Calu3 (cell line): ENCODE measurements around the gene MID1. TPM values are rescaled to one million over a fixed set of nuclear protein-coding genes. Genes with fewer than 3 reads are reported as not detected.

Experiments used
- BruUV-seq: library from RNA; stranded (reverse); fragments of 400-500 nt; replicated peaks from 2 replicates; lab custom pipeline; 2021; lab: Mats Ljungman, UMichigan
- CTCF ChIA-PET: fragments of 300-600 bp; sonication (Branson Sonifier 250); formaldehyde crosslinking; loops from one replicate; lab custom pipeline; 2022; ENCODE audit warnings: antibody characterized with exemption; lab: Charles Lee
- DNase-seq: peaks from one replicate; pipeline ENCODE4 v3.0.0; 2022
- H3K27ac Mint-ChIP-seq: one replicate; pipeline ENCODE4 v1.8.0; 2022; ENCODE audit warnings: mixed read lengths; ENCODE audit not compliant: unreplicated experiment
- H3K27me3 Mint-ChIP-seq: one replicate; pipeline ENCODE4 v1.8.0; 2022; ENCODE audit warnings: mixed read lengths; ENCODE audit not compliant: unreplicated experiment
- H3K36me3 Mint-ChIP-seq: one replicate; pipeline ENCODE4 v1.8.0; 2022; ENCODE audit warnings: mild to moderate bottlenecking, moderate library complexity, mixed read lengths; ENCODE audit not compliant: insufficient read depth, unreplicated experiment
- H3K4me1 Mint-ChIP-seq: one replicate; pipeline ENCODE4 v1.8.0; 2022; ENCODE audit warnings: mild to moderate bottlenecking, low read depth, mixed read lengths; ENCODE audit not compliant: unreplicated experiment
- H3K4me3 Mint-ChIP-seq: one replicate; pipeline ENCODE4 v1.8.0; 2022; ENCODE audit warnings: mild to moderate bottlenecking, low read depth, moderate library complexity, mixed read lengths; ENCODE audit not compliant: unreplicated experiment
- H3K9me3 Mint-ChIP-seq: one replicate; pipeline ENCODE4 v1.8.0; 2022; ENCODE audit warnings: low read depth, mixed read lengths; ENCODE audit not compliant: unreplicated experiment
- intact Hi-C: fragments of 100-400 bp; cut with micrococcal nuclease; formaldehyde crosslinking; loops from one replicate; pipeline ENCODE4 v1.10.0; 2022; ENCODE audit not compliant: unreplicated experiment
- total RNA-seq: library from RNA; stranded (reverse); gene quantifications from 2 replicates; pipeline ENCODE4 v1.2.3, GENCODE V29; 2022
- TF ChIP-seq, protein P1 (sequence below): fragments of 200-600 bp; IDR thresholded peaks from one replicate; pipeline ENCODE4 v1.8.0; 2022; ENCODE audit warnings: antibody characterized with exemption; ENCODE audit not compliant: unreplicated experiment

The MID1 gene
- total RNA-seq, 1 experiment from 2014 or later: 85.6 TPM

DNA sequence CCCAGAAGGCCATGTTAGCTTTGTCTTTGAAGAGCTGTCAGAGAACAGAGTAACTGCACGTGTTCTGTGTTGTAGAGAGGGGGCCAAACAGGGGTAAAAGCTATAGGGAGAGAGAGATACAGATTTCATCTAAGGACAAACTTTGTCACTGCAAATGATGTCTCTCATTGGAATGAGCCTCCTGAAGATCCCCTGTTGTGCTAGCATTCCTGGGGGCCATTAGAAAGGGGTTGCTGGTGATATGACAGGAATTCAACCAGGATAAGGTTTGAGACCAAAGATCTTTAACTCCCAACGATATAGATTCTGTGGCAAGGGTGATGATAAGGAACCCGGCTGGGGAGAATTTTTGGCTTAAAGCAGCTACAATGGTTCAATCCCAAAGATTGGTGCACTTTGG, 16.8 kb downstream of the MID1 start:
- Mint-ChIP-seq H3K27me3 (no peaks in the 10 kb centered on the region), H3K27ac (peak overlapping the region; percentile 72), H3K36me3 (peaks cover 5% of the 10 kb centered on the region), H3K4me1 (peaks cover 25% of the 10 kb centered on the region), H3K9me3 (no peaks in the 10 kb centered on the region), H3K4me3 (no peak overlapping the region)
- CTCF ChIA-PET: interaction anchor here (1.7 kb wide), 1 partner anchor 16 kb away, joined by 7 read pairs; the partner anchor contains the start of gene MID1
- TF ChIP-seq, protein P1, sequence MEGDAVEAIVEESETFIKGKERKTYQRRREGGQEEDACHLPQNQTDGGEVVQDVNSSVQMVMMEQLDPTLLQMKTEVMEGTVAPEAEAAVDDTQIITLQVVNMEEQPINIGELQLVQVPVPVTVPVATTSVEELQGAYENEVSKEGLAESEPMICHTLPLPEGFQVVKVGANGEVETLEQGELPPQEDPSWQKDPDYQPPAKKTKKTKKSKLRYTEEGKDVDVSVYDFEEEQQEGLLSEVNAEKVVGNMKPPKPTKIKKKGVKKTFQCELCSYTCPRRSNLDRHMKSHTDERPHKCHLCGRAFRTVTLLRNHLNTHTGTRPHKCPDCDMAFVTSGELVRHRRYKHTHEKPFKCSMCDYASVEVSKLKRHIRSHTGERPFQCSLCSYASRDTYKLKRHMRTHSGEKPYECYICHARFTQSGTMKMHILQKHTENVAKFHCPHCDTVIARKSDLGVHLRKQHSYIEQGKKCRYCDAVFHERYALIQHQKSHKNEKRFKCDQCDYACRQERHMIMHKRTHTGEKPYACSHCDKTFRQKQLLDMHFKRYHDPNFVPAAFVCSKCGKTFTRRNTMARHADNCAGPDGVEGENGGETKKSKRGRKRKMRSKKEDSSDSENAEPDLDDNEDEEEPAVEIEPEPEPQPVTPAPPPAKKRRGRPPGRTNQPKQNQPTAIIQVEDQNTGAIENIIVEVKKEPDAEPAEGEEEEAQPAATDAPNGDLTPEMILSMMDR: no peak
- no peak for DNase-seq
- BruUV-seq: no TSS peak
- intact Hi-C loops: no loop called here

DNA sequence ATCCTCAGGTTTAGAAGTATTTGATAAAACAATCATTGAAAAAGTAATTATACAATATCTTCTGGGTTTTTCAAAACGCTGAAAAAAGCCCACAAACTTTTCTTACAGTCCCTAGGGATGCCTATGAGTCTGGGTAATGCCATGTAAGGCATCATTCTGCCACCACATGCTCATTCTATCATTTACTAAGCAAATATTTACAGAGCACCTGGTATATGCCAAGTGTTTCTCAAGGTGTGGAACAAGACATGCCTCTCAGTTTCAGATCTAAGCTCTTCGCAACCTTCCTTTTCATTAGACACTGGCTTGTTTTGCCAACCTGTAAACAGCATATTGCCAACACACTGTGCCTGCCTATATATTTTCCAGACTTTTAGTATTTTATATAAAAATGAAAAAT, 17.7 kb downstream of the MID1 start:
- no peak for DNase-seq
- no TSS peak for BruUV-seq
- CTCF ChIA-PET: interaction anchor here (1.0 to 1.7 kb wide), 2 partner anchors 17 to 34 kb away, joined by 3 to 7 read pairs; partner anchors contain the start of gene MID1
- Mint-ChIP-seq H3K4me3 (peak overlapping the region; percentile 15), H3K36me3 (peaks cover 10% of the 10 kb centered on the region), H3K27me3 (no peaks in the 10 kb centered on the region), H3K9me3 (no peaks in the 10 kb centered on the region), H3K27ac (peak overlapping the region; percentile 72), H3K4me1 (peaks cover 25% of the 10 kb centered on the region)
- intact Hi-C loops: no loop called here
- TF ChIP-seq, protein P1: no peak

DNA sequence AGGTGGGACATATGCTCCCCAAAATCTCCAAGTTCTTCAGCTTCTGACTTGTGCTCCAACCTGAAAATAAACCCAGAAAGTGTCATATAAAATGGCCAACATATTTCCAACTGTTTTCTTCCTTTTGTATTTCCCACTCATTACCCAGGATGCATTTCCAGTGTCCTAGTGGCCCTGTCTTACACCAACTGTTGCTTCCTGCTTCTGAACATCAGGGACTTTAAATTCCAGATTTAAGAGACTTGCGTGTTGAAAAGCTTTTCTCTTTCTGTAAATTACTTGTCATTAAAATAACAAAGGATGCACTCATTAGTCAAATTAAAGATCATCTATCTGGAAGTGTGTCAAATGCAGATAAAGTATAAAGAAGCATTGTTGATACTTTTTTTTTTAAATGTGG, 19.9 kb downstream of the MID1 start:
- no peaks in the 10 kb centered on the region for H3K27me3 Mint-ChIP-seq
- DNase-seq: no peak
- H3K4me1 Mint-ChIP-seq: peaks cover 31% of the 10 kb centered on the region
- intact Hi-C loops: no loop called here
- CTCF ChIA-PET: interaction anchor here (0.6 kb wide), 1 partner anchor 71 kb away, joined by 4 read pairs; no protein-coding TSS in a partner anchor
- peak overlapping the region; percentile 30 for H3K27ac Mint-ChIP-seq
- peaks cover 10% of the 10 kb centered on the region for H3K36me3 Mint-ChIP-seq
- H3K4me3 Mint-ChIP-seq: no peak overlapping the region
- TF ChIP-seq, protein P1: no peak
- H3K9me3 Mint-ChIP-seq: no peaks in the 10 kb centered on the region
- BruUV-seq: no TSS peak

DNA sequence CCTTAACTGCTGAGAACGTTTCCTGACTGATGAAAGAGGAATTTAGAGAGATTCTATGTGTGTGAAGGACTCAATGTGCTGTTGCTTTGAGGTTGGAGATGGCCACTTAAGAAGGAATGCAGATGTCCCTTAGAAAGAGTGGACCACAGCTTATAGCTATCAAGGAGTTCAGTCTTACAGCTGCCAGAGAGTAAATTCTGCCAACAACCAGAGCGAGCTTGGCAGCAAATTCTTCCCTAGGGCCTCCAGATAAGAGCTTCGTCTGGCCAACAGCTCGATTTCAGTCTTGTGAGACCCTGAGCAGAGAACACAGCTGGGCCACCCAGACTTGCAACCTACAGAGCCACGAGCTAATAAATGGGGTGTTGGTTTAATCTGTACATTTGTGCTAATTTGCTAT, 21.8 kb downstream of the MID1 start:
- no TSS peak for BruUV-seq

More for the DNA sequence above, 21.8 kb downstream of the MID1 start:
- TF ChIP-seq, protein P1: no peak
- Mint-ChIP-seq H3K36me3 (peaks cover 10% of the 10 kb centered on the region), H3K4me3 (no peak overlapping the region), H3K27ac (no peak overlapping the region), H3K9me3 (no peaks in the 10 kb centered on the region), H3K4me1 (peaks cover 32% of the 10 kb centered on the region), H3K27me3 (no peaks in the 10 kb centered on the region)
- CTCF ChIA-PET: interaction anchor here (1.0 to 1.8 kb wide), 4 partner anchors 21 to 408 kb away, joined by 5 to 9 read pairs (median 6); partner anchors contain the start of gene MID1
- intact Hi-C loops: no loop called here
- DNase-seq: no peak
